WTC11 (cell line): ENCODE data around the gene LTBP1.

Experiments
- CBFB ChIP-seq: sonication (generic); formaldehyde crosslinking; IDR thresholded peaks from 2 replicates; pipeline ENCODE4 v1.8.1; 2022; ENCODE audit warnings: mild to moderate bottlenecking, low read depth, missing genetic modification reagents
- CTCF ChIP-seq: fragments of 200-600 bp; IDR thresholded peaks from 2 replicates; pipeline ENCODE4 v1.8.0; 2022; ENCODE audit warnings: antibody characterized with exemption
- E2F5 ChIP-seq: sonication (generic); formaldehyde crosslinking; IDR thresholded peaks from 2 replicates; pipeline ENCODE4 v1.8.1; 2022; ENCODE audit warnings: mild to moderate bottlenecking, moderate library complexity, missing genetic modification reagents
- MLX ChIP-seq: sonication (generic); formaldehyde crosslinking; IDR thresholded peaks from 2 replicates; pipeline ENCODE4 v1.8.1; 2023; ENCODE audit warnings: mild to moderate bottlenecking, missing genetic modification reagents, moderate library complexity
- MYBL2 ChIP-seq: sonication (generic); formaldehyde crosslinking; IDR thresholded peaks from 2 replicates; pipeline ENCODE4 v1.8.1; 2023; ENCODE audit warnings: mild to moderate bottlenecking, moderate library complexity, missing genetic modification reagents
- NR2C2 ChIP-seq: sonication (generic); formaldehyde crosslinking; IDR thresholded peaks from 2 replicates; pipeline ENCODE4 v1.8.0; 2022; ENCODE audit warnings: mild to moderate bottlenecking, missing genetic modification reagents
- SMAD3 ChIP-seq: sonication (generic); formaldehyde crosslinking; IDR thresholded peaks from 2 replicates; pipeline ENCODE4 v1.8.0; 2022; ENCODE audit warnings: missing genetic modification reagents, mild to moderate bottlenecking, borderline replicate concordance
- STAT6 ChIP-seq: sonication (generic); formaldehyde crosslinking; conservative IDR thresholded peaks from 2 replicates; pipeline ENCODE4 v1.8.1; 2023; ENCODE audit warnings: mild to moderate bottlenecking, low read depth, missing genetic modification reagents, moderate library complexity
- TCF7 ChIP-seq: sonication (generic); formaldehyde crosslinking; IDR thresholded peaks from 2 replicates; pipeline ENCODE4 v1.8.0; 2022; ENCODE audit warnings: mild to moderate bottlenecking, low read depth, missing genetic modification reagents, moderate library complexity
- TEAD4 ChIP-seq: sonication (generic); formaldehyde crosslinking; IDR thresholded peaks from 2 replicates; pipeline ENCODE4 v1.8.0; 2022; ENCODE audit warnings: mild to moderate bottlenecking, missing genetic modification reagents

GRCh38 chr2:33020883-33021282, 74.1 kb downstream of the LTBP1 start:
- no peak for TF ChIP-seq E2F5 (CRISPR knock-in tag)
- TF ChIP-seq CTCF = no peak
- TF ChIP-seq SMAD3 = no peak
- no peak for TF ChIP-seq TEAD4 (CRISPR knock-in tag)
- no peak for TF ChIP-seq MYBL2 (CRISPR knock-in tag)
- TF ChIP-seq STAT6 = no peak
- no peak for TF ChIP-seq MLX (CRISPR knock-in tag)
- TF ChIP-seq CBFB (CRISPR knock-in tag) = no peak
- TF ChIP-seq NR2C2 (CRISPR knock-in tag) = no peak
- TF ChIP-seq TCF7 (CRISPR knock-in tag) = no peak
